GM20431 (cell line): ENCODE results near the gene TAF8.

Experiments used
- in situ Hi-C: fragments of 300-500 bp; cut with MseI, MboI; formaldehyde crosslinking; loops from one replicate; pipeline ENCODE4 v1.15.0; 2020; ENCODE audit warnings: low sequenced_read_pairs; ENCODE audit not compliant: unreplicated experiment

The TAF8 gene

GRCh38 chr6:42049116-42049809 is 1.1 kb upstream of the TAF8 start:
- in situ Hi-C loops, result loop anchor here (10.0 kb wide), 1 partner anchor 114 kb away; no protein-coding TSS in a partner anchor

DNA sequence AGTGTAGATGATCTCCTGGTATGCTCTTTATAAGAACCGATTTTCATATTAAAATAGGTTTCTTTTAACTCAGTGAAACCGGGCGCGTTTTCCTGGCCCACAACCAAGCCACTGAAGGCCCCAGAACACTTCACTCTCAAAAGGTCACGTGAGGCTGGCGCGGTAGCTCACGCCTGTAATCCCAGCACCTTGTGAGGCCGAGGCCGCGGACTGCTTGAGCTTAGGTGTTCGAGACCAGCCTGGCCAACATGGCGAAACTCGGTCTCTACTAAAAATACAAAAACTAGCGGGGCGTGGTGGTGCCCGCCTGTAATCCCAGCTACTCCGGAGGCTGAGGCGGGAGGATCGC is 402 bp upstream of the TAF8 start:
- in situ Hi-C loops, result loop anchor here (10.0 to 25.0 kb wide), 2 partner anchors 115 to 438 kb away; no protein-coding TSS in a partner anchor

DNA sequence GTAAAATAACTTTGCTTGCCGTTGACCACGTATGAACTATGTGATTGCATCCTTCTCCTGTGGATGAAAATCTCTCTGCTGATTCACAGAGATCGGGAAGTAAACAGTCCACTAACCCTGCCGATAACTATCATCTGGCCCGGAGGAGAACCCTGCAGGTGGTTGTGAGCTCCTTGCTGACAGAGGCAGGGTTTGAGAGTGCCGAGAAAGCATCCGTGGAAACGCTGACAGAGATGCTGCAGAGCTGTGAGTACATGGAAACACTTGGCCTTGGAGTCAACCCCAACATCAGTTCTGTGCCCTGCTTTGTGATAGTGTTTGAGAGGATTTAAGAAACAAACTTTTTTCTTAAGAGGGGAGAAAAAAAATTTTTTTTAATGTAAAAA is 937 bp downstream of the TAF8 start:
- in situ Hi-C loops, result loop anchor here (25.0 kb wide), 1 partner anchor 439 kb away; no protein-coding TSS in a partner anchor

DNA sequence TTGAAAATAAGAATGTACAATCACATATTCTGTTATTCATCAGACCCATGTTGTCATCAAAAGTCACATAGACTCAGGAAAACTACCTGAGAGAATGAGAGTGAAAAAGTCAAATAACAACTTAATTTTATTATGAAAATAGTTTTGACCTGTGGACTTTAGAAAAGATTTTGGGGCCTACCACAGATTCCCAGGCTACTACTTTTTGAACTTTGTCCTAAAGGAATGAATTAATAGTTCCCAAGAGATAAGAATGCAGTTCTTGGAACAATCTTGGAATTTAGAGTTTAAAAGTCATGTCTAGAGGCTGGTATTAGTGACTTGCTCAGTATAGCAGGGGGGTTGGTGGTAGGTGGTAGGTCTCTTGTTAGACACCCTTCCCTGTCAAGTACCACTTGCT is 3.3 kb downstream of the TAF8 start:
- in situ Hi-C loops, result loop anchor here (25.0 kb wide), 1 partner anchor 441 kb away; no protein-coding TSS in a partner anchor

GRCh38 chr6:42059743-42060142 is 9.4 kb downstream of the TAF8 start:
- in situ Hi-C loops, result loop anchor here (25.0 kb wide), 1 partner anchor 447 kb away; no protein-coding TSS in a partner anchor

GRCh38 chr6:42066156-42066675 is 15.9 kb downstream of the TAF8 start:
- in situ Hi-C loops, result loop anchor here (25.0 kb wide), 1 partner anchor 454 kb away; no protein-coding TSS in a partner anchor

DNA sequence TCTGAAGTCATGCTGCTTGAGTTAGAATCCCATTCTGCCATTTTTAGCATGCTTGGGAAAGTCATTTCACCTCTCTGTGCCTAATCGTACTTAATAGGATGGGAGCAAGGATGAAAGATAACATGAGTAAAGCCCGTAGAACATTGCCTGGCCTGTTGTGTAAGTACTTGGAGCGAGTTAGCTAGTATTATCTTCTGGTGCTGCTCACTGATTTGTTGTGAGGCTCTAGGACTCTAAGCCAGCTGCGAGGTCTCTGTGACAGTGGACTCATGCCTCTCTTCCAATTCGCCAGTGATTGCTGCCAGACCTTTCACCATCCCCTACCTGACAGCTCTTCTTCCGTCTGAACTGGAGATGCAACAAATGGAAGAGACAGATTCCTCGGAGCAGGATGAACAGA is 17.8 kb downstream of the TAF8 start:
- in situ Hi-C loops, result loop anchor here (25.0 kb wide), 1 partner anchor 456 kb away; no protein-coding TSS in a partner anchor

DNA sequence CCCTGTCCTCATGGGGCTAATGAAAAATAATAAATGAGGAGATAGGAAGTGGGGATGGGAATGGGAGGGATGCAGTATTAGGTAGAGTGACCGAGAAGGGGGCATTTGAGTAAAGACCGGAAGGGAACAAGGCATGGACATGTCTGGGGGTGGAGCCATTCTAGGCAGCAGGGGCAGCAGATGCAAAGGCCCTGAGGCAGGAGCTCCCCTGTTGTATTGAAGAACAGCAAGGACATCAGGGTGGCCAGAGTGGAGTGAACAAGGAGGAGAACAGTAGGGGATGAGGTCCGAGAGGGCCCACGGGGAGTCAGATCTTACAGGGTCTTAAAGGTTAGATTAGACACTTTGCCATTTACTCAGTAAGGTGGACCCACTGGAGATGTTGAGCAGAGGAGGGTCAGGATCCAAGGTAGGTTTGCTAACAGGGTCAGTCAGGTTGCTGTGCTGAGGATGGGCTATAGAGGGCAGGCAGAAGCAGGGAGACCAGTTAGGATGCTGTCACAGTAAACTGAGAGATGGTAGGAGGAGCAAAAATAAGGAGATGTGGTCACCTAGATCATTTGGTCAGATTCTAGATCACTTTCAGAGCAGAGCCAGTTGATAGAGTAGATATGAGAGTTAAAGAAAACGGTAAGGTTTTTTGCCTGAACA is 18.7 kb downstream of the TAF8 start:
- in situ Hi-C loops, result loop anchor here (25.0 kb wide), 1 partner anchor 457 kb away; no protein-coding TSS in a partner anchor

DNA sequence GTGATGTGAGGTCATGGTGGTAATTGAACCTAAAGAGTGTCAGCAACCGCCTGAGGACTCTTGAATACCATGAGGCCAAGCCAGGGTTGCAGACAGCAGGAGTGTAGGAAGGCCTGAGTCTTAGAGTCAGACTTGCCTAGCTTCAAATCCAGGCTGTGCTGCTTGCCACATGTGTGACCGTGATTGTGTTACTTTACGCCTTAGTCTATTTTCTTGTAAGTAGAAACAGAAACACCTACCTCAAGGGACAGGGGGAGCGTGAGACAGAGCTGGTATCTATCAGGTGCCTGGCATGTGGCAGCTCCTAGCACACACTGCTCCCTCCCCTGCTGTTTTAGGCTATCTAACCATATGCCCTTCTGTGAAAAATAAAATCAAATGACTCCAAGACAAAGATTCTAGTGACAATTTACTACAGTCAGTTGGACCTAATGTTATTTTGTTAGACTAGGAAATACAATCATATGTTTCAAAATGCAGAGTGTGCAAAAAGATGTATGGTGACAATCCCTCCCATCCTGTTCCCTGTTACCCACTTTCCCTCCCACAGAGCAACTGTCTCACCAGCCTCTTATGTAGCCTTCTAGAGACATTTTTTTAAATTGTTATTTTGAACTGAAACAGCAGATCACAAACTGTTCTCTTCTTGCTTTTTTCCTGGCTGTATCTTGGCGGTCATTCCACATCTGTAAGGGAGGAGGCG is 21.7 kb downstream of the TAF8 start:
- in situ Hi-C loops, result loop anchor here (25.0 kb wide), 1 partner anchor 460 kb away; no protein-coding TSS in a partner anchor

DNA sequence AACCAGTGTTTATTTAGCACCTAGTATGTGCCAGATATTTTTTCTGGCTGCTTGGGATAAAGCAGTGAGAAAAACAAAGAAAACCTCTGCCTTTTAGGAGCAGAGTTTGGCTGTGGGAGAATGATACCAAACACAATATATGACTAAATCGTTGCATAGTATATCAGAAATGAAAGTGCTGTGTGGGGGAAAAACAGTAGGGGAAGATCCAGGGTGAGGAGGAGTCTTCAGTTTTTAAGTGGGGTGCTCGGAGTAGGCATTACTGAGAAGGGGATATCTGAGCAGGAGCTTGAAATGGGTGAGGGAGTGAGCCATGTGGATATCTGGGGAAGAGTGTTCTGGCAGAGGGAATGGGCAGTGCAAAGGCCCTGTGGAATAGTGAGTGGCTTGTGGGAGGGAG is 23.0 kb downstream of the TAF8 start:
- in situ Hi-C loops, result loop anchor here (25.0 kb wide), 1 partner anchor 461 kb away; no protein-coding TSS in a partner anchor

- in situ Hi-C loops, result no loop called here
Measured at GRCh38 chr6:42075159-42075838, 25.0 kb downstream of the TAF8 start.

- in situ Hi-C loops, result no loop called here
Measured at GRCh38 chr6:42078386-42078785, 28.1 kb downstream of the TAF8 start.

GRCh38 chr6:42079941-42080464 is 29.7 kb downstream of the TAF8 start:
- in situ Hi-C loops, result no loop called here

- in situ Hi-C loops, result no loop called here
Measured at GRCh38 chr6:42083530-42083929, 33.2 kb downstream of the TAF8 start.

DNA sequence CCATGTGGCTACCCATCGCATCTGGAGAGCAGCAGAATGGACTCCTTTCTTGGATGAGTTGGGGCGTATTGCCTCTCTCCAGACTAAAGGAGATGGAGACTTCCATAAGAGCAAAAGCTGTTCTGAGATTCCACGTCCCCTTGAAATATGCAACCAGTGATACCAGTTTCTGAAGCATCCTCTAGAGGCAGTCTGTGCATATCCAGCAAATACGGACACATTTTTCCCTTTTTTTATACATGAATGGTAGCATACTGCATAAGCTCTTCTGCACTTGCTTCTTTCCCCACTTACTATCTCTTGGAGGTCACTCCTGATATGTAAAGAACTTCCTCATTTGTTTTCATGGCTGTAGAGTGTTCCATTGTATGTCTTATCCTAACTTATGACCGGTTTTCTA is 34.6 kb downstream of the TAF8 start:
- in situ Hi-C loops, result no loop called here

- in situ Hi-C loops, result no loop called here
Measured at GRCh38 chr6:42086046-42087035, 36.0 kb downstream of the TAF8 start.

- in situ Hi-C loops, result no loop called here
Measured at GRCh38 chr6:42088101-42088591, 37.8 kb downstream of the TAF8 start.
